Colon (tissue), 2 donors: ENCODE results near the gene TMEM86B.
"Not testable (repeated sequence)": the region's sequence is repeated elsewhere in the genome, so short reads cannot be mapped to it uniquely, and the experiment has no call there.

Experiments
- FAIRE-seq: peaks from 2 replicates; lab custom pipeline; 2012; peaks lifted over from hg19 to GRCh38; lab: Jason Lieb, UNC
- donor health status: control.
- donor health status: control.

The TMEM86B gene

DNA sequence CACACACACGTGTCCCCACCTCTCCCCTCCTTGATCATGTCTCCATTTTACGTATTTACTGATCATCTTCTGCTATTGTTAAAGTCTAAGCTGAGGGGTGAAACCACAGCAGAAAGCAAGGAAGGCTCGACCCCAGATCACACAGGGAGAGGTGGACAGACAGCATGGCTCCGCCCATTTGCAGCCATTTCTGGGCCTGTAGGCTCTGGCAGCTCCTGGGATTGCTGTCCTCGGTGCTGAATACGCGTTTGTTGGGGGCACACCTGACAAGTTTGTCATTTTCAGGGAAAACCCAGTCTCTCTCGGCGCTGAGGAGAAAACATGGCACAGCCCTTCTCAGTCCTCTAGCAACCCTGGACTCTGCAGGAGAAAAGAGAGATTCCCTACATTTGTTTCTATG lies 8.0 kb downstream of the TMEM86B start:
- no peak for FAIRE-seq

DNA sequence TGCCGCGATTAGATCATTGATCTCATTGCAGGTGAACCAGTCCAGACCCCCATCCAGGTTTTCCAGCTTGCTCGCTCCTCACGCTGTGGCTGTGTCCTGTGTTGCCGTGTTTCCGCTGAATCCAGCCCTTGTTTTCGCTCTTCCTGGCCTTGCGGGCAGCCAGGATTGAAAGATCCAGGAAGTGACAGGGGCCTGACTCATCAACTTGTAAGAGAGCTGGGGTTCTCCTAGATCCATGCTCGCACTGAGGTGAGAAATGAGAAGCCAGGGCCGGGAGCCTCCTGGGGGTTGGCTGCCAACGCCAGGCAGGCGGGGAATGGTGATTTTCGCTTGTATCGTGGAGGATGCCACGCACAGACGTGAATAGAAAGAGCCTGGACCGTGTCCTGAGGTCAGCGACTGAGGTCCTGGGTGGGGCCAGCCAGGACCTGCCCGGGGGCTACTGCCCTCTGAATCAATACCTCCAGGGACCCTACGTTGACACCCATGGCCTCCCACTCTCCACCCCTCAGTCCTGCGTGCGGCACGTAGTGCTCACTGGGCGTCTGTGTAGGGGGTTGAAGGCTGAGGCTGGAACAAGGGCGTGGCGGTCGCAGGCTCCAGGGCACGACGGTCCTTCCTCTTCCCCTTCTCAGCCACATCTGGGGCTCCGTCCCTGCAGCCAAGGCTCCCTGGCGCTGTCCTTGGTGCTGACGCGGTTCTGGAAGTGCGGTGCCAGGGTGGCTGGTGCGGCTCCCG lies 11.9 kb downstream of the TMEM86B start:
- no peak for FAIRE-seq

DNA sequence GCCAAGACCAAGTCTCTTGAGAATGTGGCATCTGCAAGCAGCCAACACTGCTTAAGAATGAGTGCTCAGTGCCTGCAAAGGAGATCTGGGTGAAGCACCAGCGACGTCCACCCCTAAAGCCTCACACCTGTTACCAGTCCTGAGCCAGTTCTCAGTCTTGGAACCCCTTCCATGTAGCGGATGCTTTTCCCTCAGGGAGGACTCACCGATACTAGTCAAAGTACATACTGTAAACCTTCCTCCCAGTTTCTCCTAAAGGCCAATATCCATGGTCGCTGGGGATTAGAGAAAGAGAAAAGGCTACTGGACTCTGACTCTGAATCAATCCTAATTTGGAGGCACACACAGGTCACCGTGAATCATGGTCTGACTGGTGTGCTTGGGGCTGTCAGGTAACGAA lies 15.0 kb downstream of the TMEM86B start:
- no peak for FAIRE-seq

DNA sequence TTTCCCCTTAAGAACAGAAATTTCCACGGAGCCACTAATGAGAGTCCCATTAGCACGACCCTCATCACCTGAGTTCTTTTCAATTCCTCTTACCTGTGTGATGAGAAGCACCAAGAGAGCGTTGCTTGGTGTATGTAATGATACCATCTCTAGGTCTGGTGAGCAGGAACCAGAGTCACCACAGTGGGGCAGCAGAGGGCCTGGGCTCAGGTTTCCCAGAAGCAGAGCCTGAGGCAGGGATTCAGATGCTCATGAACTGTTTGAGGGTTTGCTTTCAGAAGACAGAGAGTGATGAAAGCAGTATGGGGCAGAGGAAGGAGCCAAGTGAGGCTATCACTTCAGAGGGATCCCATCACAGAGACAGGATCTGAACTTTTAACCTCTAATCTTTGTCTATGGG lies 16.1 kb downstream of the TMEM86B start:
- FAIRE-seq, result no peak

DNA sequence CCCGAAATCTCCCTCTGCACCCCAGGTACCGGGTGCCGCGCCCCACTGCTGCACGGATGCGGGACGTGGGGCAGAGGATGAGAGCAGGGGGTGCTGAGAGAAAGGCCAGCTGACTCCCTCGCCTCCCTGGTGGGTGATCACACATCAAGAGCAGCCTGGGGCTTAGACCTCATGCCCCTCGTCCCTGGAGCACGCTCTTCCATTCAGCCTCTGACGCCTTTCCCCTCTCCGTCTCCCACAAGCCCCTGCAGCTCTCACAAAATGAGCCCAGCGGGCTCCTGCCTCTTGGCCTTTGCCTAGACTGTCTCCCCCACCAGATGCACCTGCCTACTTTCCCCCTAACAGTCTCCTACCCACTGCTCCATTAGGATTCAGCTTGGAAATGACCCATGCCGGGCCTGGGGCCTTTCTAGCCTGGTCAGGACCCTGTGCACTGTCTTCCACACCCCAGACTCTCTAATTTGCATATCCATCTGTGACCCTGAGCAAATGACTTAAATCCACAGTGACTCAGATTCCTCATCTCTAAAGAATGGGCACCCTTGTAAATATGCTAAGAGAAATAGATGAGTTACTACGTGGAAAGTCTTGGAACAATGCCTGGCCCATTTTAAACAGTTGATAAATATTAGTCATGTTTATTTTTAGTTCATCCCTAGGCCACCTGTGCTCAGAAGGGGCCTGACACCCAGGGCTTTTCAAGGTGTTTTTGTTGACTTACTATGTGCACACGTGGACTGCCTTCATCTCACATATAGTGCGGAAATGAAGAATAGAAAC lies 18.7 kb downstream of the TMEM86B start:
- FAIRE-seq, result no peak

DNA sequence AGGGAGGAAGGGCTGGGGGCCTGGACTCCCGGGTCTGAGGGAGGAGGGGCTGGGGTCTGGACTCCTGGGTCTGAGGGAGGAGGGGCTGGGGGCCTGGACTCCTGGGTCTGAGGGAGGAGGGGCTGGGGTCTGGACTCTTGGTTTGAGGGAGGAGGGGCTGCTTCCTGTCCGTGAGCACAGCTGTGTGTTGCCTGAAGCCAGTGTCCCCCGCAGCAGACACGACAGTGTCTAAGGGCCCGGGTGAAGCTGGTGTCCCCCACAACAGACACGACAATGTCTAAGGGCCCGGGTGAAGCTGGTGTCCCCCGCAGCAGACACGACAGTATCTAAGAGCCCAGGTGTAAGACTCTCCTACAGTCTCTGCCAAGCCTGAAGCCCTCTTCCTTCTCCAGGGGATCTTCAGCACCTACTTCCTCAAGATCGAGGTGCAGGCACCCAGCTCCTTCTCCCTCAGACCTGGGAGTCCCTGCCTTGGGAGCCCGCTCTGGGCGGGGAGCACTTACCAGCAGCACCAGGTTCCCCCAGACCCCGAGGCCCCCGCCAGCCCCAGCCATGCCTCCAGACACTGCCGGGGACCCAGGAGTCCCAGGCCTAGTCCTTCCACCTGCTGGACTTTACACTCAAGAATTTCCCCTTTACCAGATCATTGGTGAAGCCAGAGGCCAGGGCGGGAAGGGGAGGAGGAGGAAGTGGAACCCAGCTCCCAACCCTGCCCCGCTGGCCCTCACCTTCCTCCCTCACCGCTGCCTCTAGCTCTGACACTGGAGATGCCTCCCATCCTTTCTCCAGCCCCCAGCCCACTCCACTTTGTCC lies 19.5 kb downstream of the TMEM86B start, which contains the start of gene PTPRH:
TSS of gene PTPRH (minus strand) at position 622 of the 813 bp plus-strand sequence. CDS start at position 554, 68 bp downstream.
- no peak for FAIRE-seq

DNA sequence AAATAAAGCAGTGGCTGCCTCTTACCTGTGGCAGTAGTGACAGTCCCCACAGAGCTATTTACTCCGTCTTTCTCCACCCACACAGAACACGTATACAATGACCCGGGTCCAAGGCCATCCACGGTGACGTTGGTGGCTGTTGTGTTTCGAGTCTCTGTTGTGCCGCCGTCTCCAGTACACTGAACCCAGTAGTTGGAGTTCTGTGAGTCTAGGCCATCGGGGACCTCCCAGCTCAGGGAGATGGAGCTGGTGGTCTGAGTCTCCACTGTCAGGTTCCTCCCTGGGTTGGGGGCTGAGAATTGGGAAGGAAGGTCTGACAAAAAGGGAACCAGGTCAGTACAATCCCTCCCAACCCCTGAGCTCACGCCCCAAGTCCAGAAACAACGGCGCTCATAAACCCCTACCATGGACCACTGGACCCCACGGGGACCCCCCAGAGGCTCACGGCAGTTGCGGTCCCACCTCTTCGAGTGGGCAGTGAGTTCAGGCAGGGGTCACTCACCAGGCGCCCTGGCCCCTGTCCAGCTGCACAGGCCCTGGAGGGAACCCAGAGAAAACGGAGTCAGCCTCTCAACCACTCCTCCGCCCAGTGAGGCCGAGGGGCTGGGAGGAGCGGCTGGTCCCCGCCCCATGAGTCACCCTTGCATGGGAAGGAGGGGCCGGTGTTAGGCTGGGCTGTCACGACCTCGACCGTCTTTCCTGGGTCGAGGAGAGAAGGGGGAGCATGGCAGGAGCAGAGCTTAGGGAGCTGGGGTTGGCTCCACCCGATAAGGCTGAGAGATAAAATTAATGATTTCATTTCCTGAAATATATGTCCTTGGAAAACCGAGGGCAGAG lies 21.7 kb downstream of the TMEM86B start:
- no peak for FAIRE-seq

DNA sequence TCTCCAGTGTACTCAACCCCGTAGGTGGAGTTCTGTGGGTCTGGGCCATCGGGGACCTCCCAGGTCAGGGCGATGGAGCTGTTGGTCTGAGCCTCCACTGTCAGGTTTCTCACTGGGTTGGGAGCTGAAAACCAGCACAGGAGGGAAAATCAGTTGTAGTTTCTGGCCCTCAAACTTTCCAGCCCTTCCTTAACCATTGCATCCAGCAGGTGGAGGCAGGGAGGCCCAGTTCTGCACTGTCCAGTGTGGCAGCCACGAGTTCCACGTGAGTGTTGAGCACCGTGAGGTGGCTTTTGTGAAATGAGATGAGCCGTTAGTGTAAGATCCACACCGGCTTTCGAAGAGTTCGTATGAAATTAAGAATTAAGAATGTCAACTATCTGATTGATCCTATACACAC lies 26.4 kb downstream of the TMEM86B start:
- not testable (repeated sequence) for FAIRE-seq

DNA sequence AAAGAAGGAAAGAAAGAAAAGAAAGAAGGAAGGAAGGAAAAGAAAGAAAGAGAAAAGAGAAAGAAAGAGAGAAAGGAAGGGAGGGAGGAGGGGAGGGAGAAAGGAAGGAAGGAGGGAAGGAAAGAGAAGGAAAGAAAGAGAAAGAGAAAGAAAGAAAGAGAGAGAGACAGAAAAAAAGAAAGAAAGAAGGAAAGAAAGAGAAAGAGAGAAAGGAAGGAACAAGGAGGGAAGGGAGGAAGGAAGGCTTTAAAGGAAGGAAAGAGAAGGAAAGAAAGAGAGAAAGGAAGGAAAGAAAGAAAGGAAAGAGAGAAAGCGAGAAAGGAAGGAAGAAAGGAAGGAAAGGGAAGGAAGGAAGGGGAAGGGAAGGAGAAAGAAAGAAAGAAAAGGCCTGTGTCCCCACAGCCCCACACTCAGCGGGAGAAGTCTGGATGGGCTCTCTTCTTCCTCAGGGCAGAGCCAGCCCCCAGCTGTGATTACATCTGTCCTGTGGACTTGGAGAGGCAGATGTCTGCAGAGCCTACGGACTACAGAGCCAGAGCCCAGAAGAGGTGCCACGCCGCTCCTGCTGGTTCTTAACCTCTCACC lies 28.9 kb downstream of the TMEM86B start:
- no peak for FAIRE-seq

DNA sequence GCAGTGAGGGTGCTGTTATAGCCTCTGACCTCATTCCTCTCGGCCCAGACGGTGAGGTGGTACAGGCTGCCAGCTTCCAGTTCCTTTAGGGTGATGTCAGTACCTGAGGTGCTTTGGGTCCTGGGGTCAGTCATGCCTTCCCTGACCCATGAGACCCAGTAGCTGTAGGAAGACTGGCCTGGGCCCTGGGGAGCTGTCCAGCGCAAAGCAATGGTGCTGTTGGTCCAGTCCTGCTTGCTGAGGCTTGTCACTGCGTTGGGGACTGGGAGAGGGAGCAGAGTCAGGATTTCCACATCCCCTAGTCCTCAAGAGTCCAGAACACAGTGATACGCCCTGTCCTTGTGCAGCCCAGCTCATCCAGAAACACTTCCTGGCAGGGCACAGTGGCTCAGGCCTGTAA lies 29.9 kb downstream of the TMEM86B start:
- FAIRE-seq, result no peak

DNA sequence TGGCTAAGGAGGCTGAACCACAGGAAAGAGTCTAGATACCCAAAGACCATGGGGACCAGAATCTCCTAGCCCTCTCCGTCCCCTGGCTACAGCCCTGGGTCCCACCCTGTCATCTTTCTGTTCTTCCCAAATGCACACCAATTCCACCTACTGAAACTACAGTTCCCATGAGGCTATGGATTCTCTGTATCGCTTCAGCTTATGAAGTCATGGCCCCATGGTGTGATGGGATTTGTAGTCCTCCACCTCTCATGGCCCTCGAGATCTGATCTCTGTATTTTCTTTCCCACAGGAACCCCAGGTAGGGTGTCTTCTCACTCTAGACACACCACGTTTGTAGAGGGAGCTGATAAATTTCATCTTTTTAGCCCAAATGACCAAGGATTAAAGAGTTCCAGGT lies 31.0 kb downstream of the TMEM86B start:
- no peak for FAIRE-seq

DNA sequence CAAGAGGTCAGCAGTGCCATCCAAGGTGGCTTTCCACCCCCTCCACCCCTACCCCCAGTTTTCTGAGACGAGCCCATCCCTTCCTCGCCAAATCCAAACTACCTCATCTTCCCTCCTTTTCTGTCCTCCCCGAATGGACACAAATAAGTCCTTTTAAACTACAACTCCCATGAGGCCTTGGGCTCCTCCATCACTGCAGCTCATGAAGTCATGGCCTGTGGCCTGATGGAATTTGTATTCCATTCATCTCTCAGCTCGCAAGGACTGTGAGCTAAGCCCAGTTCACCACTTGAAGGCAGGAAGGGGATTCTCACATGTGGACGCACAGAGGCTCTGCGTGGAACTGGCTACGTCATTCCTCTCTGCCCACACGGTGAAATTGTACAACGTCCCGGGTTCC lies 31.8 kb downstream of the TMEM86B start:
- no peak for FAIRE-seq

DNA sequence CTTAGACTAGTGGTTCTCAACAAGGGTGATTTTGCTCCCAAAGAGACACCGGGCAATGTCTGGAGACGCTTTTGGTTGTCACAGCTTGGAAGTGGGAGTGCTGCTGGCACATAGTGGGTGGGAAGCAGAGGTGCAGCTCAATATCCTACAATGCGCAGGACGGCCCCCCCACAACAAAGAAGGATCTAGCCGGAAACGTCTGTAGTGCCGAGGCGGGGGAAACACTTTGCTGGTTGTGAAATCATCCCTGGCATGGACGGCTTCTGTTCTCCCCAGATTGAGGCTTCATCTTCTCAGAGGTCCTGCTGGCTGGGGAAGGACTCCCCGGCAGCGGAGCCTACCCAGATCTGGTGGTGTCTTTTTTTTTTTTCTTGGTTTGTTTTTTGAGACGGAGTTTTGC lies 35.1 kb downstream of the TMEM86B start:
- no peak for FAIRE-seq

DNA sequence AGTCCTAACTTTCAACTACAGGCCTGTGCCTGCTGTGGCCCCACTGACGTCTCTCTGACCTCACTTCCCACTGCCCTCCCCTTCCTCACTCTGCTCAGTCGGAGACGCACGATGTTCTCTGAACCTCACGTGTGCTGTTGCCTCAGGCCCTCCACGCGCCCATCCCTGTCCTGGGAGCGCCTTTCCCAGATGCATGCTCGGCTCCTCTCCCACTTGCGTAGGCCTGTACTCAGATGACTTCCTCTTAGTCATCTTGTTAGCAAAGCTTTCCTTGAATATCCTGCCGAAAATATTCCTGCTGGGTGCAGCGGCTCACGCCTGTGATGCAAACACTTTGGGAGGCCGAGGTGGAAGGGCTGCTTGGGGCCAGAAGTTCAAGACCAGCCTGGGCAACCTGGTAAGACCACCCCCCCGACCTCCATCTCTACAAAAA lies 39.1 kb downstream of the TMEM86B start:
- FAIRE-seq, result no peak

DNA sequence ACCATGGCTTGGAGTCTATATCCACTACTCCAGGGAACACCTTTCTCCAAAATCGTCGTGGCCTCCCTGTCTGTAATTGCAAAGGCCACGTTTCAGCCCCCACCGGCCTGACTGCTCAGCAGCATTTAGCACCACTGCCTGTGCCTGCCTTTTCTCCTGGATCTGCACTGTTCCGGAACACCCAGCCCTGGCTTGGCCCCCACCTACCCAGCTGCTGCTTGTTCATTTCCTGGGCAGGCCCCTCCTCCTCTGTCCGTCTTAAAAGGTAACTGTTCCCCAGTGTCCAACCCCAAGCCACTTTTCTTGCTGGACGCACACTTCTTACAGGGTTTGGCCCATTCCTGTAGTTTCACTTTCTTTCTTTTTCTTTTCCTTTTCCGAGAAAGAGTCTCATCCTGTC lies 39.9 kb downstream of the TMEM86B start:
- no peak for FAIRE-seq

DNA sequence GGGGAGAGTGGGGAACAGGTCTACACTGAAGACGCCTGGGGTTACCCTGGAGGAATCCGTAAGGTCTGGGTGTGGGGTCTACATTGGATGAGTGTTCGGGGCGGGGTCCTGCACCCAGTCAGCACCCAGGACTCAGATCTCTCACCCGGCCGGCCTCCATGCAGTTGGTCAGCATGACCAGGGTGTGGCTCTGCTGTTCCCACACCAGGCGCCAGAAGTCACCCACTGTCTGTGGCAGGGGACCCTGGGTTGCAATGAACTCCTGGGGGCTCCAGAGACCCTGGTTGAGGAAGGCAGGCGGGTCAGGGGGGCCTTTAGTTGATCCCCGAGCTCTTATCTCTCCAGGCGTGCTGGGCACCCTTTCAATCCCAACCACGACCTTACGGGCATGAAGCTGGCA lies 42.5 kb downstream of the TMEM86B start:
- no peak for FAIRE-seq

DNA sequence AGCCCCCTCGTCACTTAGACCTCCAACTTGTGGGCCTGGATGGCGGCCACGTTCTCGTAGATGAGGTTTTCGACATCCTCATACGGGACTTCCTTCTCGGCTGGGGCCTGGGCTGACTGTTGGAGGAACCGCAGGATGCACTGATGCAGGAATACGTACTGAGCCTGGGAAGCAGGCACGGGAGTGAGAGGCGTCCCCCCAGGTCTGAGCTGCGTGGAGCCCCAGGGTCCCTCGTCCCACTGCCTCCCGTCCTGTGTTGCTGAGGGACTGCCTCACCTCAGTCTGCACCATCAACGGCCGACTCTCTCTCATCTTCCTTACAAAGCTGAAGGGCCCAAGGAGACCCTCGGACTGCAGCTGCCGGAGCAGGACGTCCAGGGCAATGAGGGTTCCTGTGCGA lies 46.8 kb downstream of the TMEM86B start:
- FAIRE-seq, result no peak

DNA sequence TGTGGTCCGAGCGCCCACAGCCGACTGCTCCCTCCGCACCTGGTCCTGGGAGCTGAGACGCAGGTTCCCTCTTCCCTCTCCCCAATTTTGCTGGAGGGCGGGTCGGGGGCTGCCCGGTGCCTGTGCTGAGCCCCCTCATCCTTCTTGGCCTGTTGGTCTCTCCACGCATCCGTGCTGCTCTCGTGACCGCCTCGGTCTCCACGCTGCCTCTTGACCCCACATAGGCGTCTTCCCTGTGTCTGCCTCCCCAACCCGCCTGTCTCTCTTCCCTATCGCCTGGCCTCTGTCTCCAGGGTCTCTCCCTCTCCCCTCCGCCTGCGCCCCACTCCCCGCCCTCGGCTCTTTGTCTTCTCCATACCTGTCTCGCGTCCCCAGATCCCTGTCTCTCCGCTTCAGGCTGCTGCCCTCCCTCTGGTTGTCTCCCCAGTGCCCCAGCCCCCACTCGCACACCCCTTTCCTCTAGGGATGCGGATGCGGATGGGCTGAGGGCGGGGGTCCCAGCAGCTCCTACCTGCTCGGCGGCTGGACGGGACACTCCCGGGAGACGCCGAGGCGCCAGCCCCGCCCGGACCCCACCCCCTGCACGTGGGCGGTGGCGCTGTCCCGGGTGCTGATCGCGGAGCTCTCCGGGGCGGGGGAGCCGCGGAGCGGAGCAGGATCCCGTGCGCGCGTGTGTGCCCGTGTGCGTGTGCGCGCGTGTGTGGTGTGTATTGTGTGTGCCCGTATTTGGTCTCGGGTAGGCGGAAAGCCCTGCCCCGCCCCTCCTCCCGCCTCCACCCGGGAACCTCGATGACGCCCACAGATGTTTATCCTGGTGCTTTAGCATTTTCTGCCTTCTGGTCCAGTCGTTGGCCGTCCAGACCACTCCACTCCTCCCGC lies 48.7 kb downstream of the TMEM86B start, which contains the start of gene SYT5:
TSS of gene SYT5 (minus strand) at position 684 of the 879 bp plus-strand sequence. CDS start 1,248 bp downstream, outside the sequence.
- FAIRE-seq, result no peak

DNA sequence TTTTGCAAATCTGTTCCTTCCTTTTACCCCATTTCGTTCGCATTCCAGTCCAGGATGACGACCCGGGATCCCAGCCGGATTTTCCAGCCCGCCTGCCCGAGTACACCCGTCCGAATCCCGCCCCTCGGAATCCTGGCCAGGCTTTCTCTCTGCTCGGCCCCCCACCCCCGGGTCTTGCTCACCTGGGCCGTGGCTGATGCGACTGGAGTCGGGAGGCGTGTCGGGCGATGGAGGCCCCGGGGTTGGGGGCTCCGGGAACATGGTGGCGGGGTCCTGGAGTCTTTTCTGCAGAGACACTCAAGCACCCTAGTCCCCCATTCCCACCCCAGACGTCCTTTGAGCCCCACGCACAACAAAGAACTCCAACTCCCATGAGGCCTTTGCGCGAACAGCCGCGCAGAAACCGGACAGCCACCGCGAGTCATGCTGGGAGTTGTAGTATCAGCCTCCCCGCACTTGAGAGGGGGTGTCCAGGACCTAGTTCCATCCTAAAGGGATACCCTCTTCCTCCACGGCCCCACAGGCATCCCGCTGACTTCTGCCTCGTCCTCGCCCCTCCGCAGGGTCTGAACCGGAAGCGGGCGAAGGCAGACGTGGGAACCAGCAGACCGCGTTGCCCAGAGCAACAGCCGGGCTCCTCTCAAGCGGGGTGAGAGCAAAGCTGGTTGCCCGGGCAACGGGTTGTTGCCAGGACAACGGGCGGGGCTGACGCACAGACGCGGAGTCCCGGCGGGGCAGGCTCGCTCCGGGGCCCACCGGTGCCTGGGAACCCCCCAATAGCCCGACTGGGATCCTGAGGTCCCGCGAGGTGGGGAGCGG lies 49.6 kb downstream of the TMEM86B start:
- FAIRE-seq, result no peak
